SK-N-SH (cell line): Measurements from ENCODE around the gene MBOAT2.

ENCODE experiments used
- CTCF ChIP-seq: fragments of 200-600 bp; sonication (generic); IDR thresholded peaks from 2 replicates; pipeline ENCODE4 v1.6.1; 2017; ENCODE audit warnings: antibody characterized with exemption, mild to moderate bottlenecking, moderate library complexity
- MAX ChIP-seq: IDR thresholded peaks from 2 replicates; pipeline ENCODE4 v1.4.0; 2012; ENCODE audit warnings: low read depth

GRCh38 chr2:8980096-8980495 lies 23.4 kb downstream of the MBOAT2 start:
- TF ChIP-seq CTCF (no peak), MAX (no peak)
